ENCODE data around the gene ZNF80.

The ZNF80 gene

GRCh38 chr3:114218578-114219185, 18.7 kb downstream of the ZNF80 start:
- peak; percentile 22 for DNase-seq

- peak; percentile 39 for DNase-seq
Observed at GRCh38 chr3:114218006-114218405, 19.4 kb downstream of the ZNF80 start.

GRCh38 chr3:114217266-114217665, 20.1 kb downstream of the ZNF80 start:
- DNase-seq, result no peak

GRCh38 chr3:114216186-114216970, 21.0 kb downstream of the ZNF80 start:
- no peak for DNase-seq

- peak; percentile 91 for DNase-seq
Observed at GRCh38 chr3:114214542-114215341, 22.6 kb downstream of the ZNF80 start.

GRCh38 chr3:114213627-114214541, 23.5 kb downstream of the ZNF80 start:
- DNase-seq, result peak; percentile 95

- no peak for DNase-seq
Observed at GRCh38 chr3:114213292-114213626, 24.1 kb downstream of the ZNF80 start.

- DNase-seq, result no peak
Observed at GRCh38 chr3:114212646-114213045, 24.7 kb downstream of the ZNF80 start.

GRCh38 chr3:114207768-114208167, 29.6 kb downstream of the ZNF80 start:
- no peak for DNase-seq

- no peak for DNase-seq
Observed at GRCh38 chr3:114206342-114206741, 31.0 kb downstream of the ZNF80 start.

- no peak for DNase-seq
Observed at GRCh38 chr3:114205541-114205940, 31.8 kb downstream of the ZNF80 start.

GRCh38 chr3:114194750-114195149, 42.6 kb downstream of the ZNF80 start:
- DNase-seq, result no peak

- DNase-seq, result no peak
Observed at GRCh38 chr3:114192136-114192535, 45.2 kb downstream of the ZNF80 start.

GRCh38 chr3:114186501-114186900, 50.9 kb downstream of the ZNF80 start:
- no peak for DNase-seq

Measured in CD4-positive, alpha-beta T cell treated with Interleukin-4 for 4 hours (primary cell).